ENCODE results near the gene GRK5.

GRCh38 chr10:119177708-119178371 is 29.5 kb upstream of the GRK5 start:
- TF ChIP-seq CTCF (IDR thresholded peaks at IDR 0.05 in 4 of 5, conservative IDR thresholded peaks at IDR 0.05 in 1 of 5) (no peak), POLR2A (IDR thresholded peaks at IDR 0.05) (no peak)
